HepG2 (cell line): ENCODE data around the gene UBE2Q1. TPM values are rescaled to one million over a fixed set of nuclear protein-coding genes. Genes with fewer than 3 reads are reported as not detected.

Source experiments
- ATAC-seq: fragments of 200-7000 bp; cut with Tn5 transposase; 3 replicates; pipeline ENCODE4 v1.9.1; 2020; ENCODE audit warnings: mild to moderate bottlenecking, moderate library complexity
- BruUV-seq: library from RNA; stranded (reverse); fragments of 400-500 nt; replicated peaks from 2 replicates; lab custom pipeline; 2021; lab: Mats Ljungman, UMichigan
- CTCF ChIA-PET: fragments of 300-600 bp; formaldehyde crosslinking; extraction: SDS; loops from one replicate; lab custom pipeline; 2021; ENCODE audit warnings: low total read pairs, inconsistent platforms, low intra/inter-chr PET ratio; lab: Yijun Ruan, JAX
- POLR2A ChIA-PET: fragments of 350-600 bp; sonication (Branson Sonifier 250); formaldehyde crosslinking; loops from one replicate; lab custom pipeline; 2020; ENCODE audit warnings: antibody characterized with exemption, inconsistent platforms; lab: Yijun Ruan, JAX
- DNase-seq: peaks from one replicate; pipeline ENCODE4 v3.0.0-alpha.2; 2015; ENCODE audit warnings: low spot score
- FAIRE-seq: peaks from 3 replicates; lab custom pipeline; 2011; peaks lifted over from hg19 to GRCh38; lab: Jason Lieb, UNC
- H2AFZ ChIP-seq: one replicate; pipeline ENCODE4 v1.6.1; 2011; ENCODE audit warnings: low read length, inconsistent platforms
- H3K27ac ChIP-seq: fragments of 300-600 bp; 3 replicates; pipeline ENCODE4 v1.8.0; 2011; ENCODE audit warnings: mixed run types, mild to moderate bottlenecking, mixed read lengths, low read length, inconsistent platforms; ENCODE audit not compliant: insufficient read depth; ENCODE audit errors: extremely low read length
- H3K27me3 ChIP-seq, 2 experiments: fragments of 200-600 bp in 1 of 2; 2 replicates in 1 of 2; 3 replicates in 1 of 2; pipeline versions ENCODE4 v1.6.0 to v1.8.0; 2011; ENCODE audit warnings: low read length in 2 of 2, mild to moderate bottlenecking in 2 of 2, moderate library complexity in 2 of 2, inconsistent platforms in 1 of 2; ENCODE audit not compliant: insufficient read depth in 2 of 2, control insufficient read depth in 1 of 2
- H3K36me3 ChIP-seq, 2 experiments: fragments of 200-600 bp in 1 of 2; replicated peaks in 1 of 2; 2 replicates in 1 of 2; 3 replicates in 1 of 2; pipeline versions ENCODE4 v1.5.1 to v1.8.0; 2011; ENCODE audit warnings: low read length in 2 of 2, inconsistent platforms in 1 of 2; ENCODE audit not compliant: insufficient read depth in 2 of 2, control insufficient read depth in 1 of 2
- H3K4me1 ChIP-seq: 2 replicates; pipeline ENCODE4 v1.5.1; 2012; ENCODE audit warnings: low read length, inconsistent platforms; ENCODE audit not compliant: insufficient read depth
- H3K4me2 ChIP-seq: 2 replicates; pipeline ENCODE4 v1.6.0; 2011; ENCODE audit warnings: low read depth, low read length, inconsistent platforms
- H3K4me3 ChIP-seq, 3 experiments: fragments of 200-600 bp in 1 of 3; sonication (generic), shearing (Covaris generic) in 1 of 3; replicated peaks in 1 of 3; 2 replicates each; pipeline ENCODE4 v1.5.1; 2011 to 2016; ENCODE audit warnings: low read length in 3 of 3, inconsistent platforms in 2 of 3, low read depth in 2 of 3, mild to moderate bottlenecking in 2 of 3, control low read depth in 1 of 3, mixed read lengths in 1 of 3; ENCODE audit not compliant: insufficient read depth in 1 of 3
- H3K79me2 ChIP-seq: one replicate; pipeline ENCODE4 v1.6.1; 2011; ENCODE audit warnings: low read length, inconsistent platforms; ENCODE audit not compliant: insufficient read depth
- H3K9ac ChIP-seq: 2 replicates; pipeline ENCODE4 v1.6.0; 2011; ENCODE audit warnings: mild to moderate bottlenecking, low read depth, low read length, inconsistent platforms; ENCODE audit not compliant: insufficient read depth
- H3K9me3 ChIP-seq: 2 replicates; pipeline ENCODE4 v1.5.1; 2012; ENCODE audit warnings: mild to moderate bottlenecking, low read length
- H4K20me1 ChIP-seq: 2 replicates; pipeline ENCODE4 v1.6.0; 2011; ENCODE audit warnings: inconsistent platforms, mild to moderate bottlenecking, low read length, moderate library complexity; ENCODE audit not compliant: insufficient read depth
- ERF ChIP-seq: IDR thresholded peaks from 2 replicates; pipeline ENCODE4 v1.6.1; 2018; ENCODE audit warnings: missing biosample characterization, missing genetic modification reagents
- MED13 ChIP-seq: sonication (generic); formaldehyde crosslinking; IDR thresholded peaks from 2 replicates; pipeline ENCODE4 v1.5.0; 2020; ENCODE audit warnings: missing genetic modification reagents
- NFRKB ChIP-seq: fragments of 450-650 bp; IDR thresholded peaks from 2 replicates; pipeline ENCODE4 v1.6.1; 2017
- PCBP1 ChIP-seq: fragments of 200-400 bp; formaldehyde crosslinking; IDR thresholded peaks from 2 replicates; pipeline ENCODE4 v1.6.1; 2017; ENCODE audit warnings: mild to moderate bottlenecking, low read depth, low read length, borderline replicate concordance
- POLR2AphosphoS5 ChIP-seq: IDR thresholded peaks from 2 replicates; pipeline ENCODE4 v1.6.1; 2012; ENCODE audit warnings: low read depth, low read length
- PRMT3 ChIP-seq: sonication (generic); formaldehyde crosslinking; IDR thresholded peaks from 2 replicates; pipeline ENCODE4 v1.8.1; 2022; ENCODE audit warnings: low read depth, mild to moderate bottlenecking, moderate library complexity, missing genetic modification reagents, borderline replicate concordance
- TAF15 ChIP-seq: fragments of 200-400 bp; formaldehyde crosslinking; IDR thresholded peaks from one replicate; pipeline ENCODE4 v1.6.1; 2018; ENCODE audit warnings: mild to moderate bottlenecking, low read depth, low read length; ENCODE audit not compliant: poor library complexity, severe bottlenecking
- TSC22D2 ChIP-seq: sonication (generic); formaldehyde crosslinking; IDR thresholded peaks from 2 replicates; pipeline ENCODE4 v1.5.1; 2020; ENCODE audit warnings: missing genetic modification reagents, mild to moderate bottlenecking, borderline replicate concordance
- ZBTB49 ChIP-seq: sonication (generic); formaldehyde crosslinking; IDR thresholded peaks from 2 replicates; pipeline ENCODE4 v1.4.0; 2020; ENCODE audit warnings: missing genetic modification reagents, borderline replicate concordance
- ZNF230 ChIP-seq: sonication (generic); formaldehyde crosslinking; IDR thresholded peaks from 2 replicates; pipeline ENCODE4 v1.4.0; 2020; ENCODE audit warnings: mild to moderate bottlenecking, missing genetic modification reagents
- ZNF557 ChIP-seq: sonication (generic); formaldehyde crosslinking; IDR thresholded peaks from 2 replicates; pipeline ENCODE4 v1.4.0; 2020; ENCODE audit warnings: missing genetic modification reagents
- ZNF570 ChIP-seq: sonication (generic); formaldehyde crosslinking; IDR thresholded peaks from 2 replicates; pipeline ENCODE4 v1.4.0; 2020; ENCODE audit warnings: mild to moderate bottlenecking, missing genetic modification reagents, borderline replicate concordance
- ZNF577 ChIP-seq: sonication (generic); formaldehyde crosslinking; IDR thresholded peaks from 2 replicates; pipeline ENCODE4 v1.4.0; 2020; ENCODE audit warnings: mild to moderate bottlenecking, low read depth, missing genetic modification reagents, borderline replicate concordance
- ZNF674 ChIP-seq: sonication (generic); formaldehyde crosslinking; IDR thresholded peaks from 2 replicates; pipeline ENCODE4 v1.5.0; 2020; ENCODE audit warnings: low read depth, mild to moderate bottlenecking, missing genetic modification reagents
- ZNF768 ChIP-seq: sonication (generic); formaldehyde crosslinking; IDR thresholded peaks from 2 replicates; pipeline ENCODE4 v1.4.0; 2020; ENCODE audit warnings: missing genetic modification reagents
- ZSCAN9 ChIP-seq: IDR thresholded peaks from 2 replicates; pipeline ENCODE4 v1.6.1; 2016; ENCODE audit warnings: borderline replicate concordance
- WGBS: methylation state at CpG from one replicate; pipeline ENCODE4 v1.1.6; 2017; ENCODE audit warnings: low lambda C conversion rate; 5-methylcytosine and 5-hydroxymethylcytosine counted together
- in situ Hi-C: cut with HindIII; loops from 2 replicates; pipeline ENCODE4 v1.10.0; 2017; ENCODE audit warnings: low pct_unique_long_range_greater_than_20kb; ENCODE audit not compliant: extremely low pct_ligation_motif_present
- intact Hi-C: fragments of 100-400 bp; cut with micrococcal nuclease; formaldehyde crosslinking; loops from one replicate; pipeline ENCODE4 v1.10.0; 2022; ENCODE audit not compliant: unreplicated experiment
- polyA plus RNA-seq, 8 experiments: library from polyadenylated mRNA; depleted of rRNA in 3 of 8; stranded (reverse) in 7 of 8; unstranded in 1 of 8; fragments of >200 nt; fragmentation: Illumina TruSeq in 4 of 8; extraction: Trizol in 4 of 8; gene quantifications; 2 replicates each; pipeline versions ENCODE4 v1.2.1 to v1.2.3, GENCODE V29; 2011 to 2016; ENCODE audit warnings: low read depth in 4 of 8, missing spikeins in 1 of 8, mixed read lengths in 1 of 8; ENCODE audit not compliant: insufficient read depth in 1 of 8
- total RNA-seq, 5 experiments: library from RNA; depleted of rRNA; stranded (reverse); fragments of >200 nt; fragmentation: Illumina TruSeq; extraction: Trizol; gene quantifications; 2 replicates each; pipeline ENCODE4 v1.2.3, GENCODE V29; 2016; ENCODE audit warnings: low read depth in 1 of 5

The UBE2Q1 gene
- total and polyA plus RNA-seq, 2 of the 13 experiments (the other 11 are each of a cell fraction or from before 2014, with no cell fraction given): 11.7 to 41.7 TPM

DNA sequence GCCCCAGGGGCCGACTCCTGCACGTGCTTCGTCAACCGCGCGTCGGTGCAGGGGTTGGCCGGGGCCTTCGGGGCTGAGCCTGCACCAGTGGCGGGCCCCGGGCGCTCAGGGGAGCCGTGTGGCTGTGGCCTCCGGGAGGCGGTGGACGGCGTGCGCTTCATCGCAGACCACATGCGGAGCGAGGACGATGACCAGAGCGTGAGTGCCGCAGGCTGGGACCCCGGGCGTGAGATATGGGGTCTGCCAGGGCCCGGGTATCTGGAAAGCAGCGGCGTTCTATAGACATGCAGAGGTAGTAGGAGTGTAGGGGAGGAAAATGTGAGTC lies 13.5 kb upstream of the UBE2Q1 start:
- H2AFZ ChIP-seq: no peak overlapping the region
- intact Hi-C loops: no loop called here
- H3K4me1 ChIP-seq: no peaks in the 10 kb centered on the region
- peaks cover 5% of the 10 kb centered on the region; the same call in 1 of the 2 replicates for H4K20me1 ChIP-seq
- no peak overlapping the region for H3K4me2 ChIP-seq
- CTCF ChIA-PET: no interaction called here
- no peak overlapping the region for H3K4me3 ChIP-seq
- POLR2A ChIA-PET: interaction anchor here (1.1 kb wide), 1 partner anchor 12 kb away, joined by 3 read pairs; no protein-coding TSS in a partner anchor
- DNase-seq (no peak), ATAC-seq (no peak), FAIRE-seq (no peak)
- in situ Hi-C loops: no loop called here
- 72% methylated on average over 26 of the region's 29 CpGs for whole genome bisulfite sequencing
- no peaks in the 10 kb centered on the region for H3K9me3 ChIP-seq
- no peak overlapping the region for H3K9ac ChIP-seq
- no TSS peak for BruUV-seq
- H3K79me2 ChIP-seq: no peaks in the 10 kb centered on the region
- no peak for TF ChIP-seq ZNF570
- no peak for TF ChIP-seq ZNF768 (CRISPR knock-in tag)
- no peak for TF ChIP-seq PRMT3 (CRISPR knock-in tag)
- TF ChIP-seq TSC22D2 (CRISPR knock-in tag): no peak
- TF ChIP-seq POLR2AphosphoS5: no peak
- TF ChIP-seq MED13 (CRISPR knock-in tag): no peak
- TF ChIP-seq ZNF674: no peak
- TF ChIP-seq, all 625 proteins: peak for 0
- H3K27me3 ChIP-seq: peaks cover 2 to 18% of the 10 kb centered on the region in 2 experiments; a peak in 3 of 5 replicates
- no peak overlapping the region for H3K27ac ChIP-seq
- no peaks in the 10 kb centered on the region for H3K36me3 ChIP-seq

DNA sequence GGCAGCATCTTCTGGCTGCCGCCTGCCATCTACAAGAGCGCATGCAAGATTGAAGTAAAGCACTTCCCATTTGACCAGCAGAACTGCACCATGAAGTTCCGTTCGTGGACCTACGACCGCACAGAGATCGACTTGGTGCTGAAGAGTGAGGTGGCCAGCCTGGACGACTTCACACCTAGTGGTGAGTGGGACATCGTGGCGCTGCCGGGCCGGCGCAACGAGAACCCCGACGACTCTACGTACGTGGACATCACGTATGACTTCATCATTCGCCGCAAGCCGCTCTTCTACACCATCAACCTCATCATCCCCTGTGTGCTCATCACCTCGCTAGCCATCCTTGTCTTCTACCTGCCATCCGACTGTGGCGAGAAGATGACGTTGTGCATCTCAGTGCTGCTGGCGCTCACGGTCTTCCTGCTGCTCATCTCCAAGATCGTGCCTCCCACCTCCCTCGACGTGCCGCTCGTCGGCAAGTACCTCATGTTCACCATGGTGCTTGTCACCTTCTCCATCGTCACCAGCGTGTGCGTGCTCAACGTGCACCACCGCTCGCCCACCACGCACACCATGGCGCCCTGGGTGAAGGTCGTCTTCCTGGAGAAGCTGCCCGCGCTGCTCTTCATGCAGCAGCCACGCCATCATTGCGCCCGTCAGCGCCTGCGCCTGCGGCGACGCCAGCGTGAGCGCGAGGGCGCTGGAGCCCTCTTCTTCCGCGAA lies 12.9 kb upstream of the UBE2Q1 start:
- 82% methylated on average over 59 of the region's 59 CpGs for WGBS
- Histone ChIP-seq H2AFZ (no peak overlapping the region), H3K4me2 (no peak overlapping the region), H3K9ac (no peak overlapping the region), H3K9me3 (no peaks in the 10 kb centered on the region), H3K4me3 (no peak overlapping the region), H3K4me1 (no peaks in the 10 kb centered on the region), H3K27ac (no peak overlapping the region), H4K20me1 (peaks cover 5% of the 10 kb centered on the region; the same call in 1 of the 2 replicates), H3K79me2 (no peaks in the 10 kb centered on the region), H3K27me3 (peaks cover 3 to 22% of the 10 kb centered on the region in 2 experiments; a peak in 3 of 5 replicates), H3K36me3 (no peaks in the 10 kb centered on the region)
- POLR2A ChIA-PET: no interaction called here
- CTCF ChIA-PET: no interaction called here
- intact Hi-C loops (no loop called here), in situ Hi-C loops (no loop called here)
- ATAC-seq (no peak), FAIRE-seq (no peak), DNase-seq (no peak)
- no TSS peak for BruUV-seq
- TF ChIP-seq ZBTB49 (CRISPR knock-in tag): no peak
- TF ChIP-seq TAF15: no peak
- TF ChIP-seq NFRKB: no peak
- TF ChIP-seq ZNF230 (CRISPR knock-in tag): no peak
- TF ChIP-seq PCBP1: no peak
- TF ChIP-seq ERF: no peak
- TF ChIP-seq ZSCAN9 (CRISPR knock-in tag): no peak
- no peak for TF ChIP-seq ZNF577 (CRISPR knock-in tag)
- no peak for TF ChIP-seq ZNF557
